ENCODE measurements around the gene ZBTB33.
A peak's percentile ranks its signal among the peaks of the same experiment; 100 is the strongest.

The ZBTB33 gene, protein sequence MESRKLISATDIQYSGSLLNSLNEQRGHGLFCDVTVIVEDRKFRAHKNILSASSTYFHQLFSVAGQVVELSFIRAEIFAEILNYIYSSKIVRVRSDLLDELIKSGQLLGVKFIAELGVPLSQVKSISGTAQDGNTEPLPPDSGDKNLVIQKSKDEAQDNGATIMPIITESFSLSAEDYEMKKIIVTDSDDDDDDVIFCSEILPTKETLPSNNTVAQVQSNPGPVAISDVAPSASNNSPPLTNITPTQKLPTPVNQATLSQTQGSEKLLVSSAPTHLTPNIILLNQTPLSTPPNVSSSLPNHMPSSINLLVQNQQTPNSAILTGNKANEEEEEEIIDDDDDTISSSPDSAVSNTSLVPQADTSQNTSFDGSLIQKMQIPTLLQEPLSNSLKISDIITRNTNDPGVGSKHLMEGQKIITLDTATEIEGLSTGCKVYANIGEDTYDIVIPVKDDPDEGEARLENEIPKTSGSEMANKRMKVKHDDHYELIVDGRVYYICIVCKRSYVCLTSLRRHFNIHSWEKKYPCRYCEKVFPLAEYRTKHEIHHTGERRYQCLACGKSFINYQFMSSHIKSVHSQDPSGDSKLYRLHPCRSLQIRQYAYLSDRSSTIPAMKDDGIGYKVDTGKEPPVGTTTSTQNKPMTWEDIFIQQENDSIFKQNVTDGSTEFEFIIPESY

DNA sequence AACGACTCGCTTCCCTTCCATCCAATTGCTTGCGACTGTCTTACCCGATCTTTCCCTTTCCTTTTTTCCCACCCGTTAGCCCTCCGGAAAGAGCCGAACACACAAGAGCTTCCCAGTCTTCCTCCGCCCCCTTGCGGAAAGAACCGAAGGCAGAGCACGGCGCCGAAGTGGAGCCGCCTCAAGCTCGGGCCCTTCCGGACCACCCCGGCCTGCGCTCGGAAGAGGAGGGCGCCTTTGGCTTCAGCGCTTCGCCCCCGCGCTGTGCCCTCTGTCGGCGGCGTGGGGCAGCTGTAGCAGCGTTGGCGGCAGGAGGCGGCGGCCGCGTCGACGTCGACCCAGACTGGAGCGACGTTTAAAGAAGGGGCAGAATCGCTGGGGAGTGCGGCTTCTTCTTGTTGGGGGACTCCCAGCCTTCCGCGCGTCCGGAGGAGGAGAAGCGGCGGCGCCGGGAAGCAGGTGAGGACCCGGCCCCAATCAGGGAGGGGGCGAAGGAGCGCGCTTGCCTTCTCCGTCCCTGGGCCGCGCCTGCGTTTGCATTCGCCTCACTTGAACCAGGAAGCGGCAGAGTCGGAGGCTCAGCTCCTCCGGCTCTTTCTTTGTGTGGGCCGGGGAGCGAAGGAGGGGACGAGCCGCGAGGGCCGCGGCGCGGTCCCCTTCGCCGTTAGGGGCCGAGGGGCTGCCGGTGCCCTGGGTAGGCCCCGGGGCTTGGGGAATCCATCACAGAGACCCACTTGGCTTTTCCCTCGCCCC, at the start of gene ZBTB33:
Gene ZBTB33, plus strand, starts transcription at position 291 of the 750 bp plus-strand sequence. CDS start 2,604 bp downstream, outside the sequence.
- no peaks in the 10 kb centered on the region for H3K9me3 ChIP-seq (ENCODE audit: control insufficient read depth, insufficient read depth, low read depth, low read length)
- ChIA-PET CTCF (interaction anchor here (0.6 to 1.9 kb wide), 8 partner anchors 9 to 201 kb away, joined by 3 to 8 read pairs (median 3); no protein-coding TSS in a partner anchor), POLR2A (interaction anchor here (0.6 to 2.0 kb wide), 9 partner anchors 8 to 459 kb away, joined by 3 to 24 read pairs (median 5); partner anchors contain the start of genes RPL39 and TMEM255A)
- peaks cover 17 to 24% of the 10 kb centered on the region in 2 experiments; a peak in 2 of 3 replicates for H3K36me3 ChIP-seq (ENCODE audit: control insufficient read depth in 2 of 2, insufficient read depth in 1 of 2, low read length in 2 of 2)
- no peaks in the 10 kb centered on the region for H3K4me1 ChIP-seq (ENCODE audit: control insufficient read depth, insufficient read depth, low read length)
- H3K27ac ChIP-seq (ENCODE audit: extremely low read depth, low read depth, low read length): peak within 1 kb of the TSS; percentile 94
- H3K4me3 ChIP-seq (ENCODE audit: low read depth, low read length): peak within 1 kb of the TSS; percentile 69
- TF ChIP-seq, protein P1, sequence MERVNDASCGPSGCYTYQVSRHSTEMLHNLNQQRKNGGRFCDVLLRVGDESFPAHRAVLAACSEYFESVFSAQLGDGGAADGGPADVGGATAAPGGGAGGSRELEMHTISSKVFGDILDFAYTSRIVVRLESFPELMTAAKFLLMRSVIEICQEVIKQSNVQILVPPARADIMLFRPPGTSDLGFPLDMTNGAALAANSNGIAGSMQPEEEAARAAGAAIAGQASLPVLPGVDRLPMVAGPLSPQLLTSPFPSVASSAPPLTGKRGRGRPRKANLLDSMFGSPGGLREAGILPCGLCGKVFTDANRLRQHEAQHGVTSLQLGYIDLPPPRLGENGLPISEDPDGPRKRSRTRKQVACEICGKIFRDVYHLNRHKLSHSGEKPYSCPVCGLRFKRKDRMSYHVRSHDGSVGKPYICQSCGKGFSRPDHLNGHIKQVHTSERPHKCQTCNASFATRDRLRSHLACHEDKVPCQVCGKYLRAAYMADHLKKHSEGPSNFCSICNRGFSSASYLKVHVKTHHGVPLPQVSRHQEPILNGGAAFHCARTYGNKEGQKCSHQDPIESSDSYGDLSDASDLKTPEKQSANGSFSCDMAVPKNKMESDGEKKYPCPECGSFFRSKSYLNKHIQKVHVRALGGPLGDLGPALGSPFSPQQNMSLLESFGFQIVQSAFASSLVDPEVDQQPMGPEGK (tag by site-specific recombination; IDR thresholded peaks at IDR 0.05): peak; percentile 81
- peak; percentile 21; the same call in 1 of the 2 replicates for TF ChIP-seq ZBTB21 (tag by site-specific recombination; IDR thresholded peaks at IDR 0.05)
- TF ChIP-seq, protein P2, sequence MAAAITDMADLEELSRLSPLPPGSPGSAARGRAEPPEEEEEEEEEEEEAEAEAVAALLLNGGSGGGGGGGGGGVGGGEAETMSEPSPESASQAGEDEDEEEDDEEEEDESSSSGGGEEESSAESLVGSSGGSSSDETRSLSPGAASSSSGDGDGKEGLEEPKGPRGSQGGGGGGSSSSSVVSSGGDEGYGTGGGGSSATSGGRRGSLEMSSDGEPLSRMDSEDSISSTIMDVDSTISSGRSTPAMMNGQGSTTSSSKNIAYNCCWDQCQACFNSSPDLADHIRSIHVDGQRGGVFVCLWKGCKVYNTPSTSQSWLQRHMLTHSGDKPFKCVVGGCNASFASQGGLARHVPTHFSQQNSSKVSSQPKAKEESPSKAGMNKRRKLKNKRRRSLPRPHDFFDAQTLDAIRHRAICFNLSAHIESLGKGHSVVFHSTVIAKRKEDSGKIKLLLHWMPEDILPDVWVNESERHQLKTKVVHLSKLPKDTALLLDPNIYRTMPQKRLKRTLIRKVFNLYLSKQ (tag by site-specific recombination; IDR thresholded peaks at IDR 0.05; ENCODE audit: borderline replicate concordance): no peak
- TF ChIP-seq, protein P3, sequence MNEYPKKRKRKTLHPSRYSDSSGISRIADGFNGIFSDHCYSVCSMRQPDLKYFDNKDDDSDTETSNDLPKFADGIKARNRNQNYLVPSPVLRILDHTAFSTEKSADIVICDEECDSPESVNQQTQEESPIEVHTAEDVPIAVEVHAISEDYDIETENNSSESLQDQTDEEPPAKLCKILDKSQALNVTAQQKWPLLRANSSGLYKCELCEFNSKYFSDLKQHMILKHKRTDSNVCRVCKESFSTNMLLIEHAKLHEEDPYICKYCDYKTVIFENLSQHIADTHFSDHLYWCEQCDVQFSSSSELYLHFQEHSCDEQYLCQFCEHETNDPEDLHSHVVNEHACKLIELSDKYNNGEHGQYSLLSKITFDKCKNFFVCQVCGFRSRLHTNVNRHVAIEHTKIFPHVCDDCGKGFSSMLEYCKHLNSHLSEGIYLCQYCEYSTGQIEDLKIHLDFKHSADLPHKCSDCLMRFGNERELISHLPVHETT (tag by site-specific recombination; IDR thresholded peaks at IDR 0.05): no peak
- no peak for TF ChIP-seq ZNF621 (tag by site-specific recombination; IDR thresholded peaks at IDR 0.05)
- no peak for TF ChIP-seq ZNF214 (tag by site-specific recombination; IDR thresholded peaks at IDR 0.05; ENCODE audit: borderline replicate concordance)
- no peak for TF ChIP-seq ZNF19 (tag by site-specific recombination; IDR thresholded peaks at IDR 0.05; ENCODE audit: low read depth)
- TF ChIP-seq ZNF677 (tag by site-specific recombination; IDR thresholded peaks at IDR 0.05): no peak
- TF ChIP-seq, protein P4, sequence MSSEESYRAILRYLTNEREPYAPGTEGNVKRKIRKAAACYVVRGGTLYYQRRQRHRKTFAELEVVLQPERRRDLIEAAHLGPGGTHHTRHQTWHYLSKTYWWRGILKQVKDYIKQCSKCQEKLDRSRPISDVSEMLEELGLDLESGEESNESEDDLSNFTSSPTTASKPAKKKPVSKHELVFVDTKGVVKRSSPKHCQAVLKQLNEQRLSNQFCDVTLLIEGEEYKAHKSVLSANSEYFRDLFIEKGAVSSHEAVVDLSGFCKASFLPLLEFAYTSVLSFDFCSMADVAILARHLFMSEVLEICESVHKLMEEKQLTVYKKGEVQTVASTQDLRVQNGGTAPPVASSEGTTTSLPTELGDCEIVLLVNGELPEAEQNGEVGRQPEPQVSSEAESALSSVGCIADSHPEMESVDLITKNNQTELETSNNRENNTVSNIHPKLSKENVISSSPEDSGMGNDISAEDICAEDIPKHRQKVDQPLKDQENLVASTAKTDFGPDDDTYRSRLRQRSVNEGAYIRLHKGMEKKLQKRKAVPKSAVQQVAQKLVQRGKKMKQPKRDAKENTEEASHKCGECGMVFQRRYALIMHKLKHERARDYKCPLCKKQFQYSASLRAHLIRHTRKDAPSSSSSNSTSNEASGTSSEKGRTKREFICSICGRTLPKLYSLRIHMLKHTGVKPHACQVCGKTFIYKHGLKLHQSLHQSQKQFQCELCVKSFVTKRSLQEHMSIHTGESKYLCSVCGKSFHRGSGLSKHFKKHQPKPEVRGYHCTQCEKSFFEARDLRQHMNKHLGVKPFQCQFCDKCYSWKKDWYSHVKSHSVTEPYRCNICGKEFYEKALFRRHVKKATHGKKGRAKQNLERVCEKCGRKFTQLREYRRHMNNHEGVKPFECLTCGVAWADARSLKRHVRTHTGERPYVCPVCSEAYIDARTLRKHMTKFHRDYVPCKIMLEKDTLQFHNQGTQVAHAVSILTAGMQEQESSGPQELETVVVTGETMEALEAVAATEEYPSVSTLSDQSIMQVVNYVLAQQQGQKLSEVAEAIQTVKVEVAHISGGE (tag by site-specific recombination; conservative IDR thresholded peaks at IDR 0.05; ENCODE audit: low read depth): peak; percentile 32
- no peak for TF ChIP-seq ZNF184 (tag by site-specific recombination; IDR thresholded peaks at IDR 0.05)
- TF ChIP-seq WT1 (tag by site-specific recombination; IDR thresholded peaks at IDR 0.05): no peak
- TF ChIP-seq, protein P5, sequence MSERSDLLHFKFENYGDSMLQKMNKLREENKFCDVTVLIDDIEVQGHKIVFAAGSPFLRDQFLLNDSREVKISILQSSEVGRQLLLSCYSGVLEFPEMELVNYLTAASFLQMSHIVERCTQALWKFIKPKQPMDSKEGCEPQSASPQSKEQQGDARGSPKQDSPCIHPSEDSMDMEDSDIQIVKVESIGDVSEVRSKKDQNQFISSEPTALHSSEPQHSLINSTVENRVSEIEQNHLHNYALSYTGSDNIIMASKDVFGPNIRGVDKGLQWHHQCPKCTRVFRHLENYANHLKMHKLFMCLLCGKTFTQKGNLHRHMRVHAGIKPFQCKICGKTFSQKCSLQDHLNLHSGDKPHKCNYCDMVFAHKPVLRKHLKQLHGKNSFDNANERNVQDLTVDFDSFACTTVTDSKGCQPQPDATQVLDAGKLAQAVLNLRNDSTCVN (tag by site-specific recombination; optimal IDR thresholded peaks at IDR 0.05): peak; percentile 92
- no peak for TF ChIP-seq ZNF585B (tag by site-specific recombination; IDR thresholded peaks at IDR 0.05)
- TF ChIP-seq, protein P6, sequence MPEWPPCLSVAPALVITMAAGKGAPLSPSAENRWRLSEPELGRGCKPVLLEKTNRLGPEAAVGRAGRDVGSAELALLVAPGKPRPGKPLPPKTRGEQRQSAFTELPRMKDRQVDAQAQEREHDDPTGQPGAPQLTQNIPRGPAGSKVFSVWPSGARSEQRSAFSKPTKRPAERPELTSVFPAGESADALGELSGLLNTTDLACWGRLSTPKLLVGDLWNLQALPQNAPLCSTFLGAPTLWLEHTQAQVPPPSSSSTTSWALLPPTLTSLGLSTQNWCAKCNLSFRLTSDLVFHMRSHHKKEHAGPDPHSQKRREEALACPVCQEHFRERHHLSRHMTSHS (tag by site-specific recombination; IDR thresholded peaks at IDR 0.05): no peak
- no peak for TF ChIP-seq ZNF777 (tag by site-specific recombination; IDR thresholded peaks at IDR 0.05; ENCODE audit: borderline replicate concordance)
- TF ChIP-seq ZNF157 (tag by site-specific recombination; IDR thresholded peaks at IDR 0.05): no peak
- TF ChIP-seq, protein P7, sequence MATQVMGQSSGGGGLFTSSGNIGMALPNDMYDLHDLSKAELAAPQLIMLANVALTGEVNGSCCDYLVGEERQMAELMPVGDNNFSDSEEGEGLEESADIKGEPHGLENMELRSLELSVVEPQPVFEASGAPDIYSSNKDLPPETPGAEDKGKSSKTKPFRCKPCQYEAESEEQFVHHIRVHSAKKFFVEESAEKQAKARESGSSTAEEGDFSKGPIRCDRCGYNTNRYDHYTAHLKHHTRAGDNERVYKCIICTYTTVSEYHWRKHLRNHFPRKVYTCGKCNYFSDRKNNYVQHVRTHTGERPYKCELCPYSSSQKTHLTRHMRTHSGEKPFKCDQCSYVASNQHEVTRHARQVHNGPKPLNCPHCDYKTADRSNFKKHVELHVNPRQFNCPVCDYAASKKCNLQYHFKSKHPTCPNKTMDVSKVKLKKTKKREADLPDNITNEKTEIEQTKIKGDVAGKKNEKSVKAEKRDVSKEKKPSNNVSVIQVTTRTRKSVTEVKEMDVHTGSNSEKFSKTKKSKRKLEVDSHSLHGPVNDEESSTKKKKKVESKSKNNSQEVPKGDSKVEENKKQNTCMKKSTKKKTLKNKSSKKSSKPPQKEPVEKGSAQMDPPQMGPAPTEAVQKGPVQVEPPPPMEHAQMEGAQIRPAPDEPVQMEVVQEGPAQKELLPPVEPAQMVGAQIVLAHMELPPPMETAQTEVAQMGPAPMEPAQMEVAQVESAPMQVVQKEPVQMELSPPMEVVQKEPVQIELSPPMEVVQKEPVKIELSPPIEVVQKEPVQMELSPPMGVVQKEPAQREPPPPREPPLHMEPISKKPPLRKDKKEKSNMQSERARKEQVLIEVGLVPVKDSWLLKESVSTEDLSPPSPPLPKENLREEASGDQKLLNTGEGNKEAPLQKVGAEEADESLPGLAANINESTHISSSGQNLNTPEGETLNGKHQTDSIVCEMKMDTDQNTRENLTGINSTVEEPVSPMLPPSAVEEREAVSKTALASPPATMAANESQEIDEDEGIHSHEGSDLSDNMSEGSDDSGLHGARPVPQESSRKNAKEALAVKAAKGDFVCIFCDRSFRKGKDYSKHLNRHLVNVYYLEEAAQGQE (tag by site-specific recombination; IDR thresholded peaks at IDR 0.05): no peak
- TF ChIP-seq MZF1 (tag by site-specific recombination; IDR thresholded peaks at IDR 0.05; ENCODE audit: borderline replicate concordance): no peak
- no peak for TF ChIP-seq ZNF223 (tag by site-specific recombination; IDR thresholded peaks at IDR 0.05)

All from HEK293 (cell line).